Right hindlimb (tissue), 1 donor: ENCODE results near the gene ITGA5.

Experiments
- DNase-seq: peaks from one replicate; pipeline ENCODE4 v3.0.0-alpha.2; 2018

Gene ITGA5

DNA sequence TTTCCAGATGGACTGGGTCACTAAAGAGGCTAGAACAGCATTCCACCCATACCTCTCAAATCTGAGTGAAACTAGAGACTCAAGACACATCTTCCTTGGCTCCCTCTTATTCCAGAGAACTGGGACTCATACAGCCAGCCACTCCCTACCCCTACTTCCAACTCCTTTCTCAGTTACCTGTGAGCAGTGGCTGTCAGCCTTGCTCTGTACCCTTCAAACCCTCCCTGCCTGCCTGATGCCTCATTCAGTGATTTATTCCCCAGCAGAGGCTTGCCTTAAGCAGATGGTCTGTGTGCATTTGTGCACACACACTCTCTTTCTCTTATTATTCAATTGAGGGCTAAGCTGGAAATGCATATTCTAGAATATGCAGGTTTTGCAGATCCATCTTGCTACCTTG lies 69.4 kb downstream of the ITGA5 start:
- DNase-seq: no peak

- DNase-seq: no peak
These were observed 70.0 kb downstream of the ITGA5 start for GRCh38 chr12:54349036-54349435.
